Liver (tissue), 9 donors: ENCODE results near the gene DLGAP5. TPM values are rescaled to one million over a fixed set of nuclear protein-coding genes. Genes with fewer than 3 reads are reported as not detected.

Experiments
- DNase-seq: peaks from one replicate; pipeline ENCODE4 v3.0.0-alpha.2; 2017; ENCODE audit warnings: low spot score
- H3K27ac ChIP-seq, 2 donors: one replicate each; pipeline ENCODE4 v1.7.0; 2013; ENCODE audit warnings: inconsistent platforms in 2 of 2, low read length in 2 of 2, control low read depth in 1 of 2, low read depth in 1 of 2, mild to moderate bottlenecking in 1 of 2
- H3K27me3 ChIP-seq, 4 donors: one replicate each; pipeline versions ENCODE4 v1.6.1 to v1.7.0; 2013; ENCODE audit warnings: low read length in 3 of 4, inconsistent platforms in 1 of 4, mild to moderate bottlenecking in 1 of 4, moderate library complexity in 1 of 4; ENCODE audit not compliant: control insufficient read depth in 4 of 4, insufficient read depth in 4 of 4
- H3K36me3 ChIP-seq, 4 donors: one replicate each; pipeline versions ENCODE4 v1.6.1 to v1.7.0; 2013; ENCODE audit warnings: low read length in 3 of 4, mild to moderate bottlenecking in 3 of 4, low read depth in 1 of 4, moderate library complexity in 1 of 4; ENCODE audit not compliant: control insufficient read depth in 4 of 4, insufficient read depth in 3 of 4
- H3K4me1 ChIP-seq, 4 donors: one replicate each; pipeline versions ENCODE4 v1.6.1 to v1.7.0; 2013; ENCODE audit warnings: low read length in 3 of 4, mild to moderate bottlenecking in 3 of 4, moderate library complexity in 1 of 4; ENCODE audit not compliant: control insufficient read depth in 4 of 4, insufficient read depth in 4 of 4
- H3K4me3 ChIP-seq, 3 donors: one replicate each; pipeline versions ENCODE4 v1.6.1 to v1.7.0; 2013; ENCODE audit warnings: low read length in 3 of 3, control low read depth in 1 of 3, low read depth in 1 of 3, mild to moderate bottlenecking in 1 of 3
- H3K9ac ChIP-seq, 2 donors: one replicate each; pipeline ENCODE4 v1.7.0; 2013; ENCODE audit warnings: low read length in 2 of 2, mild to moderate bottlenecking in 2 of 2, moderate library complexity in 2 of 2, control low read depth in 1 of 2, low read depth in 1 of 2
- H3K9me3 ChIP-seq, 4 donors: one replicate each; pipeline versions ENCODE4 v1.6.1 to v1.7.0; 2013; ENCODE audit warnings: low read length in 3 of 4; ENCODE audit not compliant: control insufficient read depth in 4 of 4
- ATF3 ChIP-seq: IDR thresholded peaks from 2 replicates; pipeline ENCODE4 v1.6.1; 2016; ENCODE audit warnings: antibody characterized with exemption
- CTCF ChIP-seq: fragments of 150-350 bp; IDR thresholded peaks from 2 replicates; pipeline ENCODE4 v1.5.1; 2017; ENCODE audit warnings: improper control_type of control experiment, low read depth, low read length; ENCODE audit not compliant: missing input control
- EGR1 ChIP-seq, 2 donors: IDR thresholded peaks; 2 replicates each; pipeline ENCODE4 v1.6.1; 2016 to 2018; ENCODE audit warnings: antibody characterized with exemption in 2 of 2, low read depth in 2 of 2
- FOXA1 ChIP-seq: IDR thresholded peaks from 2 replicates; pipeline ENCODE4 v1.6.1; 2016; ENCODE audit warnings: antibody characterized with exemption
- FOXA2 ChIP-seq: IDR thresholded peaks from 2 replicates; pipeline ENCODE4 v1.6.1; 2016; ENCODE audit warnings: antibody characterized with exemption
- GABPA ChIP-seq, 2 donors: IDR thresholded peaks in 1 of 2; conservative IDR thresholded peaks in 1 of 2; 2 replicates each; pipeline ENCODE4 v1.6.1; 2016; ENCODE audit warnings: antibody characterized with exemption in 2 of 2, mild to moderate bottlenecking in 1 of 2, moderate library complexity in 1 of 2
- HNF4A ChIP-seq, 2 donors: conservative IDR thresholded peaks; 2 replicates each; pipeline ENCODE4 v1.6.1; 2016; ENCODE audit warnings: antibody characterized with exemption in 2 of 2, mild to moderate bottlenecking in 2 of 2
- HNF4G ChIP-seq: IDR thresholded peaks from 2 replicates; pipeline ENCODE4 v1.6.1; 2016; ENCODE audit warnings: antibody characterized with exemption
- JUND ChIP-seq, 2 donors: IDR thresholded peaks; 2 replicates each; pipeline ENCODE4 v1.6.1; 2016; ENCODE audit warnings: antibody characterized with exemption in 2 of 2
- MAX ChIP-seq: IDR thresholded peaks from 2 replicates; pipeline ENCODE4 v1.6.1; 2016; ENCODE audit warnings: antibody characterized with exemption
- NR2F2 ChIP-seq: IDR thresholded peaks from 2 replicates; pipeline ENCODE4 v1.6.1; 2016; ENCODE audit warnings: antibody characterized with exemption
- RAD21 ChIP-seq, 2 donors: IDR thresholded peaks; 2 replicates each; pipeline ENCODE4 v1.6.1; 2016; ENCODE audit warnings: antibody characterized with exemption in 2 of 2, mild to moderate bottlenecking in 2 of 2
- REST ChIP-seq: IDR thresholded peaks from 2 replicates; pipeline ENCODE4 v1.6.1; 2016; ENCODE audit warnings: antibody characterized with exemption, mild to moderate bottlenecking
- RXRA ChIP-seq, 2 donors: IDR thresholded peaks; 2 replicates each; pipeline ENCODE4 v1.6.1; 2017 to 2018; ENCODE audit warnings: antibody characterized with exemption in 2 of 2, mild to moderate bottlenecking in 1 of 2
- SP1 ChIP-seq: IDR thresholded peaks from 2 replicates; pipeline ENCODE4 v1.6.1; 2018; ENCODE audit warnings: antibody characterized with exemption, mild to moderate bottlenecking
- TAF1 ChIP-seq: conservative IDR thresholded peaks from 2 replicates; pipeline ENCODE4 v1.6.1; 2016; ENCODE audit warnings: antibody characterized with exemption, mild to moderate bottlenecking
- YY1 ChIP-seq: IDR thresholded peaks from 2 replicates; pipeline ENCODE4 v1.6.1; 2016; ENCODE audit warnings: antibody characterized with exemption, mild to moderate bottlenecking
- ZBTB33 ChIP-seq: IDR thresholded peaks from 2 replicates; pipeline ENCODE4 v1.6.1; 2016; ENCODE audit warnings: antibody characterized with exemption
- WGBS: extraction: QIAGEN DNeasy Blood & Tissue Kit; methylation state at CpG from one replicate; pipeline ENCODE4 v1.1.7; 2013; 5-methylcytosine and 5-hydroxymethylcytosine counted together
- polyA plus RNA-seq, 2 donors: library from polyadenylated mRNA; stranded (reverse) in 1 of 2; unstranded in 1 of 2; fragments of 200-250 nt in 1 of 2; fragments of >200 nt in 1 of 2; fragmentation: Nextera tagmentation in 1 of 2; extraction: Ambion mirVana in 1 of 2; gene quantifications; one replicate each; pipeline versions ENCODE4 v1.2.1 to v1.2.3, GENCODE V29; 2013 to 2015
- total RNA-seq, 2 donors: library from RNA; depleted of rRNA; stranded (reverse); fragments of >200 nt; gene quantifications; one replicate each; pipeline ENCODE4 v1.2.3, GENCODE V29; 2014
- donor health status: healthy.
- donor health status: healthy.
- donor health status: healthy.
- donor health status: healthy.
- donor health status: healthy.

DLGAP5 gene
- total and polyA plus RNA-seq, 4 donors = under 0.01 to 42.5 (median 0.70) TPM

GRCh38 chr14:55240526-55241178, 49.3 kb upstream of the DLGAP5 start:
- TF ChIP-seq FOXA1 (no peak), ATF3 (no peak), HNF4A (conservative IDR thresholded peaks at IDR 0.05) (no peak)
- Histone ChIP-seq H3K4me1 (no peaks in the 10 kb centered on the region), H3K27me3 (peaks cover 0 to 4% (median 0%) of the 10 kb centered on the region in 4 donors), H3K4me3 (no peak overlapping the region), H3K9ac (no peak overlapping the region), H3K36me3 (no peaks in the 10 kb centered on the region), H3K9me3 (no peaks in the 10 kb centered on the region), H3K27ac (no peak overlapping the region)
- DNase-seq = no peak
- WGBS = 30% methylated on average over 33 of the region's 33 CpGs

GRCh38 chr14:55239320-55239719, 47.9 kb upstream of the DLGAP5 start:
- H3K4me1 ChIP-seq = no peaks in the 10 kb centered on the region
- H3K9ac ChIP-seq = no peak overlapping the region
- WGBS = 69% methylated on average over 1 of the region's 1 CpG
- peaks cover 0 to 4% (median 0%) of the 10 kb centered on the region in 4 donors for H3K27me3 ChIP-seq
- no peak overlapping the region for H3K27ac ChIP-seq
- H3K4me3 ChIP-seq = no peak overlapping the region
- TF ChIP-seq JUND (IDR thresholded peaks at IDR 0.05) (no peak), SP1 (no peak), MAX (no peak), NR2F2 (no peak), EGR1 (IDR thresholded peaks at IDR 0.05; ENCODE audit: low read depth in 2 of 2) (no peak), RXRA (IDR thresholded peaks at IDR 0.05) (no peak), YY1 (no peak), CTCF (no peak), FOXA2 (no peak), ATF3 (no peak), HNF4A (conservative IDR thresholded peaks at IDR 0.05) (no peak), HNF4G (no peak), RAD21 (IDR thresholded peaks at IDR 0.05) (no peak), GABPA (IDR thresholded peaks at IDR 0.05 in 1 of 2, conservative IDR thresholded peaks at IDR 0.05 in 1 of 2) (no peak), REST (no peak), ZBTB33 (no peak), FOXA1 (no peak), TAF1 (no peak)
- H3K9me3 ChIP-seq = no peaks in the 10 kb centered on the region
- no peaks in the 10 kb centered on the region for H3K36me3 ChIP-seq
- DNase-seq = no peak
